MM.1S (cell line): ENCODE results near the gene AP3B1.

Source experiments
- CTCF ChIP-seq: fragments of 300-600 bp; sonication (generic); IDR thresholded peaks from 2 replicates; pipeline ENCODE4 v1.5.1; 2016; ENCODE audit warnings: antibody characterized with exemption, low read length, mixed read lengths
- EZH2 ChIP-seq: fragments of 300-600 bp; sonication (generic); optimal IDR thresholded peaks from 2 replicates; pipeline ENCODE3; 2017; ENCODE audit warnings: low read depth, mild to moderate bottlenecking, antibody characterized with exemption, low read length, mixed read lengths
- EZH2phosphoT487 ChIP-seq: fragments of 300-600 bp; sonication (generic); IDR thresholded peaks from 2 replicates; pipeline ENCODE4 v1.6.1; 2018; ENCODE audit warnings: antibody characterized with exemption, low read length

GRCh38 chr5:78328585-78329173, 34.2 kb upstream of the AP3B1 start:
- TF ChIP-seq CTCF: no peak
- no peak for TF ChIP-seq EZH2phosphoT487
- no peak for TF ChIP-seq EZH2
